GM19463 (cell line): ENCODE data around the gene ITK.
"Not testable (repeated sequence)": the region's sequence is repeated elsewhere in the genome, so short reads cannot be mapped to it uniquely, and the experiment has no call there.

ENCODE experiments used
- ATAC-seq: cut with Tn5 transposase; IDR thresholded peaks from one replicate; pipeline ENCODE4 v1.9.1; 2021; ENCODE audit warnings: mild to moderate bottlenecking, moderate library complexity; ENCODE audit not compliant: unreplicated experiment

The ITK gene

DNA sequence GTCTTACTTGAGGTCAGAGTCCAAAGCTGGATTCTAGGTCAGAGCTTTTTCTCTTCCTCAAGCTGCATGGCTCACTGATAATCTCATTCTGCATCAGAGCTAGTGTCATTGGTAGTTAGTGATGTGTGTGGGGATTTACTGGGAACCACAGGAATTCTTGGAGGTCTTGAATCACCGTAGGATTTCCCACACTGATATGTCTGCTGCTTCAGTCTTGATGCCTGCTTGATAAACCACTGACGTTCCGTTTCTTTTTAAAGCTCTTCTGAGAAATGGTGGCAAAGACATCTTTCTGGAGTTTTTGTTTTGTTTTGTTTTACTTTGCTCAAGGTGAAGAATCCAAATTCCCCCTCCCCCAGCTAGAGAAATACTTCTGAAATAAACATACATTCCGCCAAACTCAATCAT, 13.4 kb upstream of the ITK start:
- ATAC-seq, result peak; percentile 50

- no peak for ATAC-seq
Measured at GRCh38 chr5:157168286-157168685, 12.4 kb upstream of the ITK start.

DNA sequence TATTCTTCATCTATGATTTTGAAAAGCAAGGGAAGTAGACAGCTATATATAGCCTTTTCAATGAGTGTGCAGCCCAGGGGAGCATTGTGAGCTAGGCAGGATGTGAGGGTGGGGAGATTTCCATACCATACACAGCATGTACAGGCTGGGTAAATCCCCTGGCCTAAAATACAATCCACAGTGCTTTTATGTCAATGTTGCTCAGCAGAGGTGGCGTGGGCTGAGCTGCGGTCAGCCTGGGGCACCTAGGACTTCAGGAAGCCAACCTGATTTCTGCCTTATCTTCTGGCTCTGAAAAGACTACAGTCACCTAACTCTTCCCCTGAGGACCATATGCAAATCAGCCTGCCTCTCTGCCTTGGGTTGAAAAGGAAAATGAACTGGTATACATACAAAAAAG, 8.2 kb upstream of the ITK start:
- peak; percentile 99 for ATAC-seq

DNA sequence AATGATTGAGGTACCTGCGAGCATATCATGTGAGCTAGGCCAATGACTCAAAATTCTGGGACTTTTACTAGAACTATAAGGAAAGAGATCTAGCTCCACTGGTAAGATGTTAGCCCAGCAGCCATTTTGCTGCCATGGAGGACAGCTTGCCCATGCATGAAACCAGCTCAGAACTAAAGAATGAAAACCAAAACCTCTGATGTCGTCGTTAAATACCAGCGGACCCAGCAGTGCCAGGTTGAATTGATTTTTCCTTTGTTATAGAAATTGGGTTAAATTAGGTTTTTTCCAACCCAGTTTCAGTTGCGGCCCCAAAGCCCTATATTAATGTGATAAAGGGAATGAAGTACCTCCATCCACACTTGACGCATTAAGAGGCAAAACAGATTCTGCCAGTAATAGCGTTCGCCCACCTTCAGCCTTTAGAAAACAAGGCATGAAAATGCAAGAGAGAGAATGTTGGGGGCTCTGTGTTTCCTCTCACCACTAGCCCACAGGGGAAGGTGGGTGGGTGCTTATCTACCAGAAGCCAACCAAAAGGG, 5.5 kb upstream of the ITK start:
- no peak for ATAC-seq

DNA sequence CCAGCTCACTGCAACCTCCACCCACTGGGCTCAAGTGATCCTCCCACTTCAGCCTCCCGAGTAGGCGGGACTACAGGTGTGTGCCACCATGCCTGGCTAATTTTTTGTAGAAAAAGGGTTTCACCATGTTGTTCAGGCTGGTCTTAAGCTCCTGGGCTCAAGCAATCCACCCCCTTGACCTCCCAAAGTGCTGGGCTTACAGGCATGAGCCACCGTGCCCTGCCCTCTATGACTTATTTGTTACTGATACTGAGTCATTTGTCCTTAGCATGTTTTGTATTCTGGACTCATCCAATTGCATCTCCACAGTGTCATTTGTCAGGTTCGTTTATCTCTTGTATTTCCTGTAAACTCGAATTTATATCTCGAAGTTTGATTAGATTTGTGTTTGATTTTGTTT, 2.7 kb upstream of the ITK start:
- ATAC-seq, result no peak

DNA sequence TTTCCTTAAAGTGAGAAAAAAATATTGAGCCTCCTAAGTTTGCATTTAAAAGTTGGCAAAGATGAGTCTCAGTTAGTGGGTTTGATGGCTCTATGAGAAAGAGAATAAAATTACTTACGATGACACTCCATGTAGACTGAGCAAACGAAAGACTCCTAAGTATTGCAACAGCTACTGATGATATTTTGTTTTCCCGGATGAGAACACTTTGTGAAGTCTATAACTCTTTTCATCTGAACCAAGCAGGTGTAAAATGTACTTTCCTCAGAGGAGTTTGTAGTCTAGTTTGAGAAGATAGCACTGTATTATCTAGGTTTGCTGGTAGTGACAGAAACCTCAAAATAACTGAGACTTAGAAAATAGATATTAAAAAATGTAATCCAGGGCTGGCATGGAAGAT, 1.7 kb upstream of the ITK start:
- no peak for ATAC-seq

DNA sequence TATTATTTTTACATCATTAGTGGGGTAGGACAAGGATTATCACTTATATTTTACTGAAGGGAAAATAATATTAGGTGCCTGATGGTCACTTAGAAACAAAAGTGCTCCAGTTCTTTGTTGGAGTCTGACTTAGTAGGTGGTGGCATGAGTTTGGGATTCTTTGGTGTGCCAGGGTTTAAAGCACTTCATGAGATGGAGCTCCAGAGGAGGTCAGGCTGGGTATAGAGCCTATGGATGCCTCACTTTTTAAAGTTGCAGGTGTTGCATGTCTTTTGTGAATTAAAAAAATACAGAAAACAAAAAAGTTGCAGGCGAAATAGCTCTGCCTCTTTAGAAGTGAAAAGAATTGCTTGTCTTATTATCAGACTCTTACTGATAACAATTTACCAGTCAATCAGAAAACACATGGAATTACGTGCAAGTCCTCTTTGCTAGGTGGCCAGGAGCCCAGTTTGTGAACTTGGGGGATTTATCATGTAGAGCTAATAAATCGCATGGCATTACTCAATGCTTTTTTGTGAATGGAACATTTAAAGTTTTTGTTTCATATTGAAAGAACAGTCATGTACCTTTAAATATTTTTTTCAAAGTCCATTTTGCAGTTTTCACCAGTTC, 1.6 kb downstream of the ITK start:
- ATAC-seq, result no peak

DNA sequence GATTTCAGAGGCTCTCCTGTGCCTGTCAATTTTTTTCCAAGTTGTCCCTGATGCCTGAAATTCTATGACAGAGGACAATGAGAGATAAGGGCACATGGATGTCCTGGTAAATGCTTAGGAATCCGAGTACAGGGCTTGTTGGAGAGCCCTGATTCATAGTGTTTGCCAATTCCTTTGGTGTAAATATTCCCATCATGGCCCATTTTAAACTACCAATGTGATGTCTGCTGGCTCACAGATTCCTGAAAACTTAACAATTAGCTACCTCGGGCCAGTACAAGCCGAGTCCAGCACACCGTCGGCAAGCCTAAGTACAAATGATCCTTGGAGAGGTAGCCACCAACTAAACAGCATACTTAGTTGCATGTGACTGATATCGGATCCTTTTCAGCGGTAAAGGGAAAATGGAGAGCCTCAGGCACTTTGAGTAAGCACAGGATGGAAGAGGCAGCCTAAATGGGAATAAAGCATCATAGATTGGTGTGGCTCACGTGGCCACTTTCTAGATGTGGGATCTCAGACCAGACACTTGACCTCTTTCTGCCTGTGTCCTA, 3.6 kb downstream of the ITK start:
- no peak for ATAC-seq

- not testable (repeated sequence) for ATAC-seq
Measured at GRCh38 chr5:157185122-157185521, 4.5 kb downstream of the ITK start.

GRCh38 chr5:157186309-157187045, 5.8 kb downstream of the ITK start:
- ATAC-seq, result no peak

DNA sequence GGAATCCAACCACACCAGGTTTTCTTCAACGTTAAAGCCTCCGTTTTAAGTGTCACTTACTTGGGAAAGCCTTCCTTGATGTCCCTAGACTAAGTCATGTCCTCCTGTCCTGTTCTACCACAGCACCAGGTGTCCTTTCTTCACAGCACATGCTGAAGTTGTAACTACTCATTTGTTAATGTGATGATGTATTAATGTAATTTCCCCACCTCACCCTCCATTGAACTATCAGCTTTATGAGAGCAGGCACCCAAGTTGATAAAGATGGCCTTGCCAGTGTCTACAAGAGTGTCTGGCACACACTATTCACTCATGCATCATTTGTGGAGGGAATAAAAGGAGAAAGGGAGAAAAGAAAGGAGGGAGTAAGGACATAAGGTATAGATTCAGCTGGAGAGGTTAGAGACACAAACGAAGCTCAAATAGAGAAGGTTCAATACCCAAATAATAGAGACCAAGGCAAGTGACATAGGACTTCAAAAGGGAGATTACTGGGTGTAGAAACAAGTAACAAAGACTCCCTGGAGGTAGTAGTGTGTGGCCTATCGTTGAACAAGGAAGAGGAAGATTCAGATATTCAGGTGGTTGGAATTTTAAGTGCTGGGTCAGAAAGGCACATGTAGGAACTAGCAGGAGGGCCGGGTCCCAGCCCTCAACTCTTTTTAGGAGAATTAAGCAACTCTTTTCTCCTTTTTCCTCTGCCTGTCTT, 6.6 kb downstream of the ITK start:
- ATAC-seq, result no peak

DNA sequence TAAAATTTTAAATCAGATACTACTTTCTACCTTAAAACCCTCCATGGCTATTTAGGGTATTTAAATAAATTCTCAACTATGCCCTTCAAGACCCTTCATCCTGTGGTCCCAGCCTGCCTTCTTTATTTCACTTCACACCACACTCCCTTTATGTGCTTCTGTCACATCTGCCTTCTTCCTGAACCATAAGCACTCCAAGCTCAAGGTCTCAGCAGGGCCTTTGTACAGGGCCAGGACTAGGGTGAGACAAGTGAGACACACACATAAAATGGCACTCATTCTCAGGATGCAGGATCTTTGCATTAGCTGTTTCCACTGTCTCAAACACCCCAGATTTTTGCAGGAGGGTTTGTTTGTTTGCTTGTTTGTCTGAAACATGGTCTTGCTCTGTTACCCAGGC, 7.6 kb downstream of the ITK start:
- no peak for ATAC-seq

DNA sequence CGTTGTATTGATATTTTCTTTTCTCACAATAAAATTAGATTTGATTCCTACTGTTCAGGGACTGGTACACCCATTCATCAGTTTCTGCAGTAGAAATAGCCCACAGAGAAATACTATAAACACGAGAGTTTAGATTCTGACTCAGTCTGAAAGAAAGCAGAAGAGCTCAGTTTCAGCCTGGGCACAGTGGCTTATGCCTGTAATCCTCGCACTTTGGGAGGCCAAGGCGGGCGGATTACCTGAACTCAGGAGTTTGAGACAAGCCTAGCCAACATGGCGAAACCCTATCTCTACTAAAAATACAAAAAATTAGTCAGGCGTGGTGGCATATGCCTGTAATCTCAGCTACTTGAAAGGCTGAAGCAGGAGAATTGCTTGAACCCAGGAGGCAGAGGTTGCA, 8.6 kb downstream of the ITK start:
- ATAC-seq, result peak; percentile 93

- ATAC-seq, result no peak
Measured at GRCh38 chr5:157193699-157194424, 13.2 kb downstream of the ITK start.

DNA sequence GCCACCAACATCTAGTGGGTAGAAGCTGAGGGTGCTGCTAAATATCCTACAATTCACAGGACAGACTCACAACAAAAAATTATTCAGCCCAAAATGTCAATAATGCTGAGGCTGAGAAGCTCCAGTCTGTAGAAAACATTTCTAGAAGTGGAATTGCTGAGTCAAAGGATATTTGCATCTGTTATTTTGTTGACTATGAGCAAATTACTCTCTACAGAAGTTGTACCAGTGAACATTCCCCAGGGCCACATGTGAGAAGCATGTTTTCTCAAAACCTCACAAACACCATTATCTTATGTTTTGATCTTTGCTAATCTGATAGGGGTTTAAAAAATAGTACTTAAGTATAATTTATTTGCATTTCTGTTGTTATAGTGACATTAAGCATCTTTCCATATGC, 15.4 kb downstream of the ITK start:
- ATAC-seq, result no peak

GRCh38 chr5:157197086-157197485, 16.4 kb downstream of the ITK start:
- ATAC-seq, result no peak

- no peak for ATAC-seq
Measured at GRCh38 chr5:157198277-157198986, 17.8 kb downstream of the ITK start.

GRCh38 chr5:157201857-157202256, 21.2 kb downstream of the ITK start:
- no peak for ATAC-seq

DNA sequence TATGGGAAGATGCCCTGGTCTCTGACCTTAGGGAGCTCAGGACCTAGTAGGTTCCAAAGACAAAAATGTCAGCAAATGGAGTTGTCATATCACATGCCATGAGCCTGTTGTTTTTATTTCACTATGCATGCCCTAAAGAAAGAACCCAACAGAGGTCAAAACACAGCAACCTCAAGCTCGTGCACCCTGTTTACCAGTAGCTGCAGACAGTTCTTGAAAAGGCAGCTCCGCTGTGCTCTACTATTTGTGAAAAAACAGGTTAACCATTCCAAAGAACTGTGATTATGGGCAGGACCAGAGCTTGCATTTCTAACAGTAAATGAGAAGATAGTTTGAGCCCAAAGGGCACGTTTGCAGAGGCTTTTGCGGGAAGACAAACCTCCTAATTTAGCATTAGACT, 22.8 kb downstream of the ITK start:
- no peak for ATAC-seq

- ATAC-seq, result no peak
Measured at GRCh38 chr5:157204765-157205164, 24.1 kb downstream of the ITK start.
